C4-2B (cell line): Measurements from ENCODE around the gene MTFR1L.

Experiments
- ZFX ChIP-seq: fragments of 450-650 bp; IDR thresholded peaks from 2 replicates; pipeline ENCODE4 v1.6.1; 2017
- TF ChIP-seq, protein P1 (sequence below): fragments of 450-650 bp; conservative IDR thresholded peaks from 2 replicates; pipeline ENCODE4 v1.5.1; 2017; ENCODE audit warnings: mild to moderate bottlenecking

DNA sequence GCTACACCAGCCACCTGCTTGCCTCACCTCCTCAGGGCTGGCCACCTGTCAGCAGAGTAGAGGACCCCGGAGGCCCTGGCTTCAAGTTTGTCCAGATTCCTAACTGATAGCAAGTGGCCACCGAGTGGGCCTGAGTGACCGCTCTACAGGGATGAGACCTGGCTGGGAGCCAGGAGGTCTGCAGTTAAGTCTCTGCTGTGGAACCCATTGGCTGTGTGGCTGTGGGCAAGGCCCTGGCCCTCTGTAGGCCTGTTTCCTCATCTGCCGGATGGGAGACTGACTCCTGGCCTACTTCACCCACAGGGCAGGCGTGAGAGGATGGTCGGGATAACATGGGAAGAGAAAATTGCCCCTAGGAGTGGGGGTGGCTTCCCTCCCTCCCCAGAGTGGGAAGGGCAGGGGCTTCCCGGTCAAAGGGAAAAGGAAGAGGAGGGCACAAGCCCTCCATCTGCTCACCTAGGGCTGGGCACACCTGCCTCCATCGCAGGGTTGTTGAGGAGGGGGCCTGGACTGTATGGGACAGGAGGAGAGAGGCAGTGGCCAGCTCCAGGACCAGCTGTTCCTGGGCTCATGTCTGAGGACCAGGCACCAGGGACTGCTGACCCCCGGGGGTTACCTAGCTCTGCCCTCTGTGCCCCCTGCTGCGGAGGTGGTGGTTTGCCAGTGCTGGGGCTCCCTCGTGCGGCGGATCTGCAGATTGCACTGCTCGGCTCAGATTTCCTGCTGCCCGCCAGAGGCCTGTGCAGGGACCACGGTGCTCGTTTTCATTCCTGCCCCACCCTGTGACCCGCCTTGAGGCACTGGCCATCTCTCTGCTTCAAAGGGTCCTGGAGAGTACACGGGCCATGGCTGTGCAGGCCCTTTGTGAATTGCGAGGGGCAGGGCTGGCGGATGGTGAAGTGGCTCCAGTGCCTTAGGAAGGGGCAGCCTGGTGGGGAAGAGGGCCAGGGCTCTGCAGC lies 9.1 kb upstream of the MTFR1L start:
- TF ChIP-seq, protein P1, sequence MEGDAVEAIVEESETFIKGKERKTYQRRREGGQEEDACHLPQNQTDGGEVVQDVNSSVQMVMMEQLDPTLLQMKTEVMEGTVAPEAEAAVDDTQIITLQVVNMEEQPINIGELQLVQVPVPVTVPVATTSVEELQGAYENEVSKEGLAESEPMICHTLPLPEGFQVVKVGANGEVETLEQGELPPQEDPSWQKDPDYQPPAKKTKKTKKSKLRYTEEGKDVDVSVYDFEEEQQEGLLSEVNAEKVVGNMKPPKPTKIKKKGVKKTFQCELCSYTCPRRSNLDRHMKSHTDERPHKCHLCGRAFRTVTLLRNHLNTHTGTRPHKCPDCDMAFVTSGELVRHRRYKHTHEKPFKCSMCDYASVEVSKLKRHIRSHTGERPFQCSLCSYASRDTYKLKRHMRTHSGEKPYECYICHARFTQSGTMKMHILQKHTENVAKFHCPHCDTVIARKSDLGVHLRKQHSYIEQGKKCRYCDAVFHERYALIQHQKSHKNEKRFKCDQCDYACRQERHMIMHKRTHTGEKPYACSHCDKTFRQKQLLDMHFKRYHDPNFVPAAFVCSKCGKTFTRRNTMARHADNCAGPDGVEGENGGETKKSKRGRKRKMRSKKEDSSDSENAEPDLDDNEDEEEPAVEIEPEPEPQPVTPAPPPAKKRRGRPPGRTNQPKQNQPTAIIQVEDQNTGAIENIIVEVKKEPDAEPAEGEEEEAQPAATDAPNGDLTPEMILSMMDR = peak; percentile 83
- 0 out of 2 replicates have a peak, but pooled peaks have one; percentile 21 for TF ChIP-seq ZFX
